Measurements from ENCODE around the gene GTF2F2. TPM values are rescaled to one million over a fixed set of nuclear protein-coding genes. Genes with fewer than 3 reads are reported as not detected.
"Not testable (repeated sequence)": the region's sequence is repeated elsewhere in the genome, so short reads cannot be mapped to it uniquely, and the experiment has no call there.

Gene GTF2F2
- total and polyA plus RNA-seq, 8 donors = 15.5 to 26.7 (median 23.8) TPM

GRCh38 chr13:45242524-45242923 lies 122.2 kb downstream of the GTF2F2 start:
- H3K4me3 ChIP-seq = no peak overlapping the region
- H3K9me3 ChIP-seq = no peaks in the 10 kb centered on the region
- no peaks in the 10 kb centered on the region for H3K27me3 ChIP-seq
- TF ChIP-seq CTCF (IDR thresholded peaks at IDR 0.05) = no peak
- no peak overlapping the region for H3K27ac ChIP-seq
- DNase-seq (no peak), ATAC-seq (no peak)
- intact Hi-C loops (cut with DNase I) = no loop called here
- H3K4me1 ChIP-seq = peaks cover 6 to 8% of the 10 kb centered on the region in 2 donors
- H3K36me3 ChIP-seq = no peaks in the 10 kb centered on the region

- H3K27me3 ChIP-seq = no peaks in the 10 kb centered on the region
- TF ChIP-seq CTCF (IDR thresholded peaks at IDR 0.05) = no peak
- no peak overlapping the region for H3K4me3 ChIP-seq
- intact Hi-C loops (cut with DNase I) = no loop called here
- H3K27ac ChIP-seq = no peak overlapping the region
- DNase-seq (no peak), ATAC-seq (no peak)
- H3K36me3 ChIP-seq = no peaks in the 10 kb centered on the region
- peaks cover 6 to 8% of the 10 kb centered on the region in 2 donors for H3K4me1 ChIP-seq
- no peaks in the 10 kb centered on the region for H3K9me3 ChIP-seq
These were observed 122.8 kb downstream of the GTF2F2 start for GRCh38 chr13:45243077-45243476.

GRCh38 chr13:45244736-45245135 lies 124.4 kb downstream of the GTF2F2 start:
- DNase-seq; H3K4me1 ChIP-seq; ATAC-seq; H3K27me3 ChIP-seq; H3K9me3 ChIP-seq; H3K36me3 ChIP-seq; H3K27ac ChIP-seq; intact Hi-C loops (cut with DNase I); H3K4me3 ChIP-seq: not testable (repeated sequence)

- intact Hi-C loops (cut with DNase I) = no loop called here
- H3K9me3 ChIP-seq = no peaks in the 10 kb centered on the region
- TF ChIP-seq CTCF (IDR thresholded peaks at IDR 0.05) = no peak
- H3K4me1 ChIP-seq = no peaks in the 10 kb centered on the region
- H3K27ac ChIP-seq = no peak overlapping the region
- ATAC-seq = no peak
- no peaks in the 10 kb centered on the region for H3K27me3 ChIP-seq
- H3K4me3 ChIP-seq = no peak overlapping the region
- peaks cover 0 to 14% of the 10 kb centered on the region in 2 donors for H3K36me3 ChIP-seq
- DNase-seq = no peak
These were observed 129.4 kb downstream of the GTF2F2 start for GRCh38 chr13:45249662-45250061.

GRCh38 chr13:45254396-45254795 lies 134.1 kb downstream of the GTF2F2 start:
- Histone ChIP-seq H3K27me3 (no peaks in the 10 kb centered on the region), H3K4me3 (no peak overlapping the region), H3K9me3 (no peaks in the 10 kb centered on the region), H3K36me3 (peaks cover 0 to 14% of the 10 kb centered on the region in 2 donors), H3K27ac (no peak overlapping the region), H3K4me1 (peaks cover 6 to 9% of the 10 kb centered on the region in 2 donors)
- no peak for TF ChIP-seq CTCF (IDR thresholded peaks at IDR 0.05)
- DNase-seq (no peak), ATAC-seq (no peak)
- intact Hi-C loops (cut with DNase I) = no loop called here

- no peak overlapping the region for H3K4me3 ChIP-seq
- DNase-seq (no peak), ATAC-seq (no peak)
- intact Hi-C loops (cut with DNase I) = no loop called here
- H3K9me3 ChIP-seq = no peaks in the 10 kb centered on the region
- no peak overlapping the region for H3K27ac ChIP-seq
- TF ChIP-seq CTCF (IDR thresholded peaks at IDR 0.05) = no peak
- H3K27me3 ChIP-seq = no peaks in the 10 kb centered on the region
- H3K36me3 ChIP-seq = peaks cover 0 to 14% of the 10 kb centered on the region in 2 donors
- peaks cover 6 to 9% of the 10 kb centered on the region in 2 donors for H3K4me1 ChIP-seq
These were observed 135.1 kb downstream of the GTF2F2 start for GRCh38 chr13:45255247-45255987.

Data from left lung (tissue), 10 donors.